GDM1 (cell line): ENCODE data around the gene USP7.
"Not testable (repeated sequence)": the region's sequence is repeated elsewhere in the genome, so short reads cannot be mapped to it uniquely, and the experiment has no call there.

Source experiments
- DNase-seq: peaks from one replicate; lab custom pipeline; 2025; lab: John Stamatoyannopoulos, UW

The USP7 gene

GRCh38 chr16:8972843-8973586, 9.3 kb upstream of the USP7 start:
- DNase-seq: no peak

- DNase-seq: no peak
Observed at GRCh38 chr16:8971416-8971815, 7.7 kb upstream of the USP7 start.

GRCh38 chr16:8969202-8969897, 5.6 kb upstream of the USP7 start:
- DNase-seq: not testable (repeated sequence)

- DNase-seq: not testable (repeated sequence)
Observed at GRCh38 chr16:8968054-8968453, 4.3 kb upstream of the USP7 start.

DNA sequence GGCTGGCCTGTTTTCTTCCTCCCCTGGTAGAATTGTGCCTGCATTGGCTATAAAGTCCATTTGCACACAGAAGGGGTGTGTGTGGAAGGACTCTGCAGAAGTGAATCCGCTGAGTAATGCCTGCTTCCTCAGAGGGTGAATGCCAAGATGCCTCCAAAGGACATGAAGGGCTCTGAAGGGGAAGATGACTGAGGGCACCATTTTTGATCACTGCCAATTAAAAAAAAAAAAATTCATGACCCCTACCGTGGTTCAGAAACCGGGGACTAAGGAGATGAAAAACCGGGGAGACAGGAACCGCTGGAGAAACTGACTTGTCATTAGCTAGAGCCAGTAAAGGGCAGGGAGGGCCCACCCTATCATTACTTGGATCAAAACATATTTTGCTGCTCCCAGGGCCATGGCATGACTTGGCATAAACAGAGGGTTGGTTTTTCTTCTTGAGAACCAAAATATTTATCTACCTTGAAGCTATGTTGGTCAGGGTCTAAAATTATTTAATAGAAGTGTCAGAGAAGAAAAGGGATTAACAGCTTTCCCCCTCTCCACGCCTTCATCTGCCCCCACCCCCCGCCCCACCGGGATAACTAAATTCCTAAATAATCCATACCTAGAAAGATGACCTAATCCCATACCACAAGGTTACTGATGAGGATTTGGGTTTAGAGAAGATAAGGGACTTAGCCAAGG, 3.6 kb upstream of the USP7 start:
- peak; percentile 42 for DNase-seq

DNA sequence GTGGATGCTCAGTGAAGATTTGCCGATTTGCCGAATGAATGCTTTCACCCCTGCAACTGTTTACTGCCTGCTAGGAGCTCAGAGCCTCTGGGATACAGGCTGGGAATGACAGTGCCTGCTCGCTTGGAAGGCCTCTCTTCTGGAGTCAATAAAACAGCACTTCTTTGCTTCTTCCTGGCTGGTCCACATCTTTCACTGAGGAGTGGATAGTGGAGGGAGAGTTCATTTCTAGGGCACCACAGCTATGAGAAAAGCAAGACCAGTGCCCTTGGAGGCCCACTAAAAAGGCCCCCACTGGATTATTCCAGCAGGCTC, 3.1 kb upstream of the USP7 start:
- no peak for DNase-seq

DNA sequence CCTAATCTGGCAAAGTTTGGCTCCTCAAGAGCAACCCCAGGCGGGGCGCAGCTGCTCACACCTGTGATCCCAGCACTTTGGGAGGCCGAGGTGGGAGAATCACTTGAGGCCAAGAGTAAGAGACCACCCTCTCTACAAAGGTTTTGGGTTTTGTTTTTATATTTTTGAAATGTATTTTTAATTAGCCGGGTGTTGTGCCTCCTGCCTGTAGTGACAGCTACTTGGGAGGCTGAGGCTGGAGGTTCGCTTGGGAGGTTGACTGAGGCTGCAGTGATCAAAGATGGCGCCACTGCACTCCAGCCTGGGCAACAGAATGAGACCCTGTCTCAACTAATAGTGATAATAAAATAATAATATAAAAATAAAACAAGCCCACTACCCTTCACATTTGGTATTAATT, 756 bp upstream of the USP7 start:
- no peak for DNase-seq

GRCh38 chr16:8963010-8963820, 491 bp downstream of the USP7 start:
- no peak for DNase-seq

DNA sequence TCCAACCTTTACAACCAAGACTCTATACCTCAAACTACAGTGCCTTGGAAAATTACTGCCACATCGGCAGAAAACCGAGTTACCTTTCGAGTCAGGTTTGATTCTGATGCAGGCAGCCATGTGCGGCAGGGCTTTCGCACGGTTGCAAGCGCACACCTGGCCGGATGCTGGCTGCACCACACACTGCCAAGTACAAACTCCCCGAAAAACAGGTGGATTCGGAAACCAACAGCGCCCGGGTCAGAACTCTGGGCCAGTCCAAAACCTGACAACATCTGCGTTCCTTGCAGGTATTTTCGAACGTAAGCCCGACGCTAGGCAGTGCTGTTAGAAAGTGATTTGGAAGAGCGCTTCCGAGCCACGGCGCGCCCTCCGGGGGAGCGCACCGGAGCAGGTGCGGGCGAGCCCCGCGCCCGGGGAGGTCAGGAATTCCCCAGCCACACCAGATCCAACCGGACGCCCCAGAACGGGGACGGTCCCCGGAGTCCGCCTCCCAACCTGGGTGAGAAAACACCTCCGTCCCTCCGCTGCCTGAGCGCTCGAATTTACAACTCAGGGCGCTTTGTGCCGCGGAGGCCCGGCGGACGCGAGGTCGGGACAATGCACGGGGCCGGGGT, 1.2 kb downstream of the USP7 start:
- no peak for DNase-seq

GRCh38 chr16:8961811-8962390, 1.8 kb downstream of the USP7 start:
- no peak for DNase-seq

DNA sequence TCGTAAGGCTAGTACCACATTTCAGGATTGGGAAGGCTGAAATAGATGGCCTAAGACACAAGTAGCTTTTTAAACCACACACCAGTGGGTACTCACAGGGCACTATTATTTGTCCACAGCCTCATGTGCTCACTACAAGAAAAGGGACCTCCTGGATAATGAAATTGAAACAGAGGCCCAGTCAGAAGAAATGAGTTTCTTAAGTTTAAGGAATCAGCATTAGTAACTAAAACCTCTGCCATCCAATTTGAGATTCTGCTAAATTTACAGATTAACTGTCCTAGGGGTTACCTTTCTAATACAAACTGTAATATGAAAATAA, 3.0 kb downstream of the USP7 start:
- no peak for DNase-seq

DNA sequence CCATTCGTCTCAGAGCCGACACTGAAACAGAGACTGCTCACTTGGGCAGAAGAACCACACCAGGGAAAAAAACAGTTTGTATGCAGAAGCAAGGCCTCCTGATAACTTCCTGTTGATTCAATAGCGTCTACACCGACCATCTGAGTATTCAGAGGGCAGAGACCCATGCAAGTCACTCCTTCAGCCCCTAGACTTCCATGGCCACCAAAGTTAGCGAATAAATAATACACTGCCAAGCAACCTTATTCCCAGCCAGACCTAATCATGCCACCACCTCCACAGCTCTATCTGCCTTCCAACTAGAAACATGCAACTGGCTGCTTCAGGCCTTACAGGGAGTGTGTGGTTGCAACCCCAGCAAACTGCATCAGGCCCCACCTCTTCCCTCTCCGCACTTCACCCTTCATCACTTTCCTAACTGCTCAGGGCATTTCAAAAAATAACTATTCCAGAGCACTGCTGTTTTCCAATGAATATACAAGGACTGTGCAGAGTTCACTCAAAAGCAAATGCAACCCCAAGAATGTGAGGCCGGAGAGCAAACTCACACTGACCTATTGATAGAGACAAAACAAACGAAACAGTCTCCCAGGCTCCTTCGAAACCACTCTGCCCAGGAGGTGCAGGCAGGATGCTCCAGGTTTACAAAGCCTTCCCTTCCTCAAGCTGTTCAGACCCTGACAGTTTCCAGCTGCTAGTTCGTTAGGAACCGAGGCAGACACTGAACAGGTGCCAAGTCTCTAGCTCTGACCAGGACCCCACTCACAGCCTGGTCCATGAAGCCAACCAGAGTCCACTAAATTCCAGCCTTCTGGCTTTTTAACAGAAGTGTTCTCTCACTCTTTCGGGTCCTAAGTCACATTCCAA, 3.6 kb downstream of the USP7 start:
- no peak for DNase-seq

DNA sequence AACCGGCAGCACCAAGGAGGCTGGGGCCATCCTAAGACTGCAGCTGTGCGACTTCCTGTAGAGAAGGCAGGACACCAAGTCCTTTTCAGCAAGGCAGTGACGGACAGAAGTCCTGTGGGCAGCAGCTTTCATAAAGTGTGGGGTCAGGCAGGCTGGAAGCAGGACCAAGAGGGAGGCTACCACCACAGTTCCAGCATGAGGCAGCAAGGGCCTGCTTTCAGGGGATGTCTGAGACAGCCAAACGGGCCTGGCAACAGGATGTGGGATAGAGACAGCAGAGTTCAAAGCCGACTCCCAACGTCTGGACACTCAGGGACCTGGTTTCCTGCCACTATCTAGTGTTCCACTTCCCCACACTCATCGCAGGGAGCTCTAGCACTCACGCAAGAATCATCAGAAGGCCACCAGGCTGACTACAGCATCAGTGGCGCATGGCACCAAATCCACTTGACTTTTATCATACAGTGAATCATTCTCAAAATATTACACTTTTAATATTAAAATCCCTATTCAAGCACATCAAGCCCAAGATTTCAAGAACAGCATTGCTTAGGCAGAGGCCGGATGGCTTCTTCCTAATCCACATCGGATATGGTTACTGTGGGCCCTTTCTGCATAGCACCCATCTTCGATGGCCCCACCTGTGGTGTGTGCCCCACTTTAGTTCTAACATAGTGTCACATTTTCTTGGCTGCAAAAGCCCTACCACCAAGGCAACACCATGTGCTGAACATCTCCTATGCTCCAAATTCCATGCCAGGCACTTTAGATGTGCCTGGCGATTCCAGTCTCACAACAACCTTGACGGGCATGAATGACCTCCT, 5.2 kb downstream of the USP7 start:
- DNase-seq: no peak

- no peak for DNase-seq
Observed at GRCh38 chr16:8957509-8958157, 6.1 kb downstream of the USP7 start.

DNA sequence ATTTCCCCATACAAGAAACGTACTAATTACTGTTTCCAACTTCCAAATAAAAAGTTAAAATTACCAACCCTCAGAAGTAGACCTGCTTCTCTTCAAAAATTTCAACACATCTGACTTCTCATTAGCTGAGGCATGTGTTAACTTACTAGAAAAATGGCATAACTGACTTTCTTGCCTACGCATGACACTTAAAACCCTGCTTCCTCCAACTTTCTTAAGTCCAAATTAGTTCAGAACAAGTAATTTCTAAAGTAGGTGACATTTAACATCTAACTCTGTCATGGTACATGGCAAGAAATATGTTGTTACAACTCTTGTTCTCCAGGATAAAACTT, 6.7 kb downstream of the USP7 start:
- DNase-seq: no peak

DNA sequence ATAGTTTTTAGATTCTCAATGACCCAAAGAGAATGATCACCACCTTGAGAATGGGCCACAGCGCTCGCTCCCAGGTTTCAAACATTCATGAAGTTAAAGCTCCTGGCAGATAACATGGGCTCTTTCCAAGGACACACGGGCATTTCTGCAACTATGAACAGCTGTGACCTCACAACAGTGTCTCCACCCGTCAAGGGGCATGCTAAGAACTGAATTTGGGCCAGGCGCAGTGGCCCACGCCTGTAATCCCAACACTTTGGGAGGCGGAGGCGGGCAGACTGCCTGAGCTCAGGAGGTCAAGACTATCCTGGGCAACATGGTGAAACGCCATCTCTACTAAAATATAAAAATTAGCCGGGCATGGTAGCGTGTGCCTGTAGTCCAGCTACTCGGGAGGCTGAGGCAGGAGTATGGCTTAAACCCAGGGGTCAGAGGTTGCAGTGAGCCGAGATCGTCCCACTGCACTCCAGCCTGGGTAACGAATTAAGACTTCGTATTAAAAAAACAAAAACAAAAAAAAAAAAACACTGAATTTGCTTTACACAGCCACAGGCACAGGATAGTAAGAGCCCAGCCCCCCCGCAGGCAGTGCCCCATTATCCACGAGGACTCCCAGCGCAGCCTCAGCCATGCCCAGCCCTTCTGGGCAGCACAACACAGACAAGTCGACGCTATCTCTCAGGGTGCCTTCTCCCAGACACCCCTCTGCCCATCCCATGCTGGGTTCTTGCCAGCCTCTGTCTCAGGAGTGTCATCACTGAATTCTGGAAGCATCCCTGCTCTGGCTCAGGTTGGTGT, 7.2 kb downstream of the USP7 start:
- DNase-seq: no peak

DNA sequence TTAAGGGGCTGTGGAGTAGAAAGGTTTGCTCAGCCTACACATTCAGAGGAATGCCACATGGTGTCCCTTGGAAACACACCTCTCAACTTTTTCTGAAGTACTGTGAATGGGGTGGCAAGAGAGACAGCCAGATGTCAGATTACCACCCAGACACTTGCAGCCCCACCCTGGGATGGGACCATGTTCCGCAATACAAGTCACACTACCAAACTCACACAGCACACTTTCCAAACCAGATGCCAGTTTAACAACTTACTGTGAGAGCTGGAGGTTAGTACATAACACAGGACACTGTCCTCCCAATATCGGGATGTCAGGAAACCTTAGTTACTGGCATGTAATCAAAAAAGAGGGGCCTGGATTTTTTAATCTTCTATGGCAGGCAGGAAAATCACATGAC, 7.9 kb downstream of the USP7 start:
- no peak for DNase-seq

DNA sequence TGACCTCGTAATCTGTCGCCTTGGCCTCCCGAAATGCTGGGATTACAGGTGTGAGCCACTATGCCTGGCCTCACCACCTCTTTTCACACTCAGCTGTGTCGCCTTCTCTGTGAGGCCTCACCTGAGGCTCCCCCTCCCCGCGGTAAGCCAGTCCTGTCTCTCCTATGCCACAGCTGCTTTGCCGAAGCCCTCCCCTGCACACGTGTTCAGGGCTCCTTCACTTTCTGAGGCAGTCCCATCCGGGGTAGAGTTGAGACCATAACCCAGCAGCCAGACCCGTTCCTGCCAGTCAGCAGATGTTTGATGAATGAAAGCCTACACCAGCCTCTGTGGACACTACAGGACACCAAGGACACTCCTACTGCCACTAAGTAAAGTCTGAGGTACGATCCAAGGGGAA, 10.6 kb downstream of the USP7 start:
- no peak for DNase-seq

DNA sequence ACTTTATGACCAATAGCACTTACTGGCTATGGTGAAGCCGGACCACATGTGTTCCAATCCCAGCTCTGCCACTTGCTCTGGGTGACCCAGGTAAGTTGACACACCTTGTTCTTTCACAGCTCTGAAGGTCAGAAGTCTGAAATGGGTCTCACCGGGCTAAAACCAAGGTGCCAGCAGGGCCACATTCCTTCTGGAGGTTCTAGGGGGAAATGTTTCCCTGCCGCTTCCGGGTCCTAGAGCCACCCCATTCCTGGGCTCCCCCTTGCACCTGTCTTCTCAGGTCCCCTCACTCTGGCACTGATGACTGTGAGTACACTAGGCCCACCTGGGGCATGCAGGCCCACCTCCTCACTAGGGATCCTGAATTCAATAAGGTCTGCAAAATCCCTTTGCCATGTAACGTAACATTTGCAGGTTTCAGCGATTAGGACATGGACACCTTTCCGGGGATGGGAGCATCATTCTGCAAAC, 11.4 kb downstream of the USP7 start:
- DNase-seq: no peak
